ENCODE data around the gene KCNJ18.
"Not testable (repeated sequence)": the region's sequence is repeated elsewhere in the genome, so short reads cannot be mapped to it uniquely, and the experiment has no call there.

The KCNJ18 gene

GRCh38 chr17:21705021-21705601 is 12.8 kb downstream of the KCNJ18 start:
- DNase-seq, result no peak

GRCh38 chr17:21705746-21706145 is 13.4 kb downstream of the KCNJ18 start:
- DNase-seq, result not testable (repeated sequence)

GRCh38 chr17:21706546-21706945 is 14.2 kb downstream of the KCNJ18 start:
- DNase-seq, result not testable (repeated sequence)

GRCh38 chr17:21707131-21707530 is 14.8 kb downstream of the KCNJ18 start:
- not testable (repeated sequence) for DNase-seq

- DNase-seq, result not testable (repeated sequence)
Observed at GRCh38 chr17:21707711-21708611, 15.6 kb downstream of the KCNJ18 start.

GRCh38 chr17:21708612-21709535 is 16.6 kb downstream of the KCNJ18 start:
- DNase-seq, result not testable (repeated sequence)

GRCh38 chr17:21709994-21710393 is 17.7 kb downstream of the KCNJ18 start:
- not testable (repeated sequence) for DNase-seq

GRCh38 chr17:21710486-21710885 is 18.2 kb downstream of the KCNJ18 start:
- not testable (repeated sequence) for DNase-seq

- DNase-seq, result no peak
Observed at GRCh38 chr17:21711182-21711581, 18.9 kb downstream of the KCNJ18 start.

GRCh38 chr17:21713020-21713419 is 20.7 kb downstream of the KCNJ18 start:
- DNase-seq, result not testable (repeated sequence)

- not testable (repeated sequence) for DNase-seq
Observed at GRCh38 chr17:21713631-21714030, 21.3 kb downstream of the KCNJ18 start.

- DNase-seq, result not testable (repeated sequence)
Observed at GRCh38 chr17:21714676-21715075, 22.4 kb downstream of the KCNJ18 start.

- DNase-seq, result not testable (repeated sequence)
Observed at GRCh38 chr17:21715877-21716276, 23.6 kb downstream of the KCNJ18 start.

GRCh38 chr17:21718971-21719370 is 26.6 kb downstream of the KCNJ18 start:
- DNase-seq, result not testable (repeated sequence)

GRCh38 chr17:21719511-21720226 is 27.3 kb downstream of the KCNJ18 start:
- not testable (repeated sequence) for DNase-seq

- DNase-seq, result not testable (repeated sequence)
Observed at GRCh38 chr17:21720566-21720965, 28.2 kb downstream of the KCNJ18 start.

- DNase-seq, result not testable (repeated sequence)
Observed at GRCh38 chr17:21722268-21722667, 29.9 kb downstream of the KCNJ18 start.

- not testable (repeated sequence) for DNase-seq
Observed at GRCh38 chr17:21724216-21725006, 32.1 kb downstream of the KCNJ18 start.

GRCh38 chr17:21731076-21731475 is 38.8 kb downstream of the KCNJ18 start:
- DNase-seq, result not testable (repeated sequence)

- DNase-seq, result not testable (repeated sequence)
Observed at GRCh38 chr17:21733931-21734330, 41.6 kb downstream of the KCNJ18 start.

- not testable (repeated sequence) for DNase-seq
Observed at GRCh38 chr17:21735814-21736213, 43.5 kb downstream of the KCNJ18 start.

All from NCI-H1436 treated with DMSO at 0.1 percent for 48 hours (cell line).